Measurements from ENCODE around the gene PLA2G6. TPM values are rescaled to one million over a fixed set of nuclear protein-coding genes. Genes with fewer than 3 reads are reported as not detected.

PLA2G6 gene
- polyA plus RNA-seq, 2 of the 4 experiments (the other 2 are of a cell fraction), result 7.4 to 7.6 TPM

- Histone ChIP-seq H3K27ac (no peak overlapping the region), H3K4me2 (no peak overlapping the region), H3K9me3 (no peaks in the 10 kb centered on the region), H3K4me1 (no peaks in the 10 kb centered on the region), H3K4me3 (no peak overlapping the region)
- FAIRE-seq, result no peak
- WGBS (ENCODE audit: missing lambda C conversion rate), result 86% methylated on average over 17 of the region's 23 CpGs
- ChIA-PET CTCF (interaction anchor here (5.1 kb wide), 1 partner anchor 13 kb away, joined by 36 read pairs; no protein-coding TSS in a partner anchor), POLR2A (no interaction called here)
- ATAC-seq, result no peak
- DNase-seq (ENCODE audit: low read depth in 1 of 2, low spot score in 1 of 2), result no peak
- TF ChIP-seq CTCF (IDR thresholded peaks at IDR 0.05) (no peak), EP300 (IDR thresholded peaks at IDR 0.05) (no peak), ATOH8 (CRISPR knock-in tag; IDR thresholded peaks at IDR 0.05; ENCODE audit: low read depth) (no peak), CBX8 (IDR thresholded peaks at IDR 0.05) (no peak), SREBF2 (IDR thresholded peaks at IDR 0.05) (no peak), HOXB13 (CRISPR knock-in tag; IDR thresholded peaks at IDR 0.05; ENCODE audit: low read depth) (no peak), FOSB (CRISPR knock-in tag; IDR thresholded peaks at IDR 0.05) (no peak), NR3C1 (IDR thresholded peaks at IDR 0.05) (no peak), REST (IDR thresholded peaks at IDR 0.05) (no peak), CEBPB (IDR thresholded peaks at IDR 0.05) (no peak), HOXA7 (CRISPR knock-in tag; IDR thresholded peaks at IDR 0.05) (no peak), JUNB (IDR thresholded peaks at IDR 0.05) (no peak), HOXB5 (CRISPR knock-in tag; IDR thresholded peaks at IDR 0.05) (no peak), TFCP2L1 (CRISPR knock-in tag; IDR thresholded peaks at IDR 0.05) (no peak), SMC3 (IDR thresholded peaks at IDR 0.05) (no peak)
Observed at GRCh38 chr22:38126928-38127668, 54.5 kb downstream of the PLA2G6 start.

- WGBS (ENCODE audit: missing lambda C conversion rate), result 67% methylated on average over 8 of the region's 11 CpGs
- Histone ChIP-seq H3K4me2 (no peak overlapping the region), H3K4me1 (no peaks in the 10 kb centered on the region), H3K27ac (no peak overlapping the region), H3K4me3 (no peak overlapping the region), H3K9me3 (no peaks in the 10 kb centered on the region)
- POLR2A ChIA-PET, result no interaction called here
- ATAC-seq (no peak), DNase-seq (ENCODE audit: low read depth in 1 of 2, low spot score in 1 of 2) (no peak), FAIRE-seq (no peak)
- TF ChIP-seq HOXB13 (CRISPR knock-in tag; IDR thresholded peaks at IDR 0.05; ENCODE audit: low read depth) (no peak), TP53 (CRISPR knock-in tag; IDR thresholded peaks at IDR 0.05) (no peak), BCL3 (IDR thresholded peaks at IDR 0.05) (no peak), TFCP2L1 (CRISPR knock-in tag; IDR thresholded peaks at IDR 0.05) (no peak), KDM5A (IDR thresholded peaks at IDR 0.05) (no peak), SMC3 (IDR thresholded peaks at IDR 0.05) (no peak), CHD2 (IDR thresholded peaks at IDR 0.05; ENCODE audit: low read length, partially characterized antibody) (no peak), RFX5 (IDR thresholded peaks at IDR 0.05) (no peak), CBX2 (IDR thresholded peaks at IDR 0.05; ENCODE audit: borderline replicate concordance, low read depth) (no peak), RNF2 (IDR thresholded peaks at IDR 0.05; ENCODE audit: borderline replicate concordance, low read depth) (no peak), MAFK (IDR thresholded peaks at IDR 0.05; ENCODE audit: partially characterized antibody) (no peak), RARB (CRISPR knock-in tag; IDR thresholded peaks at IDR 0.05) (no peak), MYC (IDR thresholded peaks at IDR 0.05; ENCODE audit: borderline replicate concordance, low read length) (no peak)
- CTCF ChIA-PET, result interaction anchor here (5.1 kb wide), 1 partner anchor 11 kb away, joined by 36 read pairs; no protein-coding TSS in a partner anchor
Observed at GRCh38 chr22:38125751-38126201, 55.9 kb downstream of the PLA2G6 start.
